GM21515 (cell line): Measurements from ENCODE around the gene LMAN1.

ENCODE experiments used
- ATAC-seq: cut with Tn5 transposase; IDR thresholded peaks from one replicate; pipeline ENCODE4 v1.9.1; 2021; ENCODE audit not compliant: unreplicated experiment

Gene LMAN1

DNA sequence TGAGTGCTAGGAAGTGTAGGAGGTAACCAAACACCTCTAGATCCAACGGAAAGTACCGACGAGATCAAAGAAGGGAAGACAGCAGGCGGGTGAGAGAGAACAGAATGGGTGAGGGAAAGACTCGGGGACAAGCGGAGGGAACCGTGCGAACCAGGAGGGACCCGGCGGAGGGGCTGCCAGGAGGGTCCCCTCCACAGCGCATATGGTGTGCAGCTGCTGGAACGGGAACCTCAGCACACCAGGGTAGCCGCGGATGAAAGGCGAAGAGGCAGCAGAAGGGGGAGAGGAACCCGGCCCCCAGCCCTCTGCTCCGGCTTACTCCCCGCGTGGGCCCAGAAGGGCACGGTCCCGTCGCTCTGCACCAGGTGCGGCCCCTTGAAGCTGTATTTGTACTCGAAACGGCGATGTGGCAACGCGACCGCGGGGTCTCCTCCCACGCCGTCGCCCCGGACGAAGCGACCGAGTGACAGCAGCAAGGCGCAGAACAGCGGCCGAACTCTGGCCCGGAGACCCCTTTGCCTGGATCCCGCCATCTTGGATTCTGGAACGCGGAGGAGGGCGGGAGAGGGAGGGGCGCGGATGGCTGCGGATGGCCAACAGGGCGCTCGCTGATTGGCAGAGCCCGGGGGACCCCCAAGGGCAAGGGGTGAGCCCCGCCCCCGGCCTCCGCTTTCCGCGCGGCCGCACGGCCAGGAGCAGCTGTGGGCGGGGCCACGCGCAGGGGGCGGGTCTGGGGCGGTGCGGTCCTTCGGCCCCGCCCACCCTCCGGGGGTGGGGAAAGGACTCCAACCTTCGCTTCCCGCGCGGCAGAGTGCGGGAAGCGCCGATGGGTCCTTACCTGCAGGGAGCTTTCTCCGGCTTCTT is at the start of gene LMAN1:
LMAN1 (minus strand) TSS at position 554 of the 864 bp plus-strand sequence; CDS start at position 533, 21 bp downstream.
- ATAC-seq: peak; percentile 97

- ATAC-seq: peak; percentile 95
These were observed 43.5 kb upstream of the LMAN1 start for GRCh38 chr18:59402432-59403090.

GRCh38 chr18:59400407-59400806 is 41.3 kb upstream of the LMAN1 start:
- no peak for ATAC-seq

- ATAC-seq: no peak
These were observed 36.4 kb upstream of the LMAN1 start for GRCh38 chr18:59395226-59396175.

GRCh38 chr18:59393381-59393780 is 34.3 kb upstream of the LMAN1 start:
- ATAC-seq: no peak

- no peak for ATAC-seq
These were observed 29.8 kb upstream of the LMAN1 start for GRCh38 chr18:59388817-59389216.

DNA sequence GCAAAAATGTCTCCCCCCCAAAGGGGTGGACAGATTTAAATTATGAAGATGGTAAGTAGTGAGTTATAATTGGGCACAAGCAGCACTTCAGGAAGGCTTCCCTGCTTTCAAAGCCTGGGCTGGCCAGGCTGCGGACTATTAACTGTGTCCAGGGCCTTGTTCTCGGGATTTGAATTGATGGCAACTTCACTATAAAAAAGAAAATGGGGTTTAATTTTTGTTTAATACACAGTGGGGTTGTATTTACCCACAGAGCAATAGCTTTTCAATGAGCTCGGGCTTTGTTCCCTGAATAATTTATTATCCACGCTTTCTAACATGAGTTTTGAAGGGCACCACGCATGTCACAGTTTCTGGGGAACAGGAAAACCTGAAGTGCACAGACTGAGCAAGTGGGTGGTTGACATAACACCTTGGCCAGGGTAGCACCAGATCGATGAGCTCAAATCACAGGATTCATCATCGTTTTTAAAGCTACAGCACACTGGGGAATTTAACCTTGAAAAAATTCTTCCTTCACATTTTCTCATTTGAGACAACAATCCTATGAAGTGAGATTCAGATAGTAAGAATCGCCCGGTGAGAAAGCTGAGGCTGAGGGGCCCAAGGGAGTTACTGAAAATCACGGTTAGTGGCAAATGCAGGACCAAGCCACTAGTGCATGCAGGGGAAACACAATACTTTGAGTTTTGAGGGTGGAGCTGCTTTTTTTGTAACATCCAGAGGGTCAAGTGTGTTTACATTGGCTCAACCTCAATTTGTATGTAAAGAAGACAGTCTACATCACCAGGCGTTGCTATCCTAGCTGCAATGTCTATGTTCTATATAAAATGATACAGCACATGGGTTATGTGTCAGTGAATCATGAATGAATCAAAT is 28.9 kb upstream of the LMAN1 start:
- ATAC-seq: no peak

GRCh38 chr18:59386909-59387686 is 28.0 kb upstream of the LMAN1 start:
- no peak for ATAC-seq

DNA sequence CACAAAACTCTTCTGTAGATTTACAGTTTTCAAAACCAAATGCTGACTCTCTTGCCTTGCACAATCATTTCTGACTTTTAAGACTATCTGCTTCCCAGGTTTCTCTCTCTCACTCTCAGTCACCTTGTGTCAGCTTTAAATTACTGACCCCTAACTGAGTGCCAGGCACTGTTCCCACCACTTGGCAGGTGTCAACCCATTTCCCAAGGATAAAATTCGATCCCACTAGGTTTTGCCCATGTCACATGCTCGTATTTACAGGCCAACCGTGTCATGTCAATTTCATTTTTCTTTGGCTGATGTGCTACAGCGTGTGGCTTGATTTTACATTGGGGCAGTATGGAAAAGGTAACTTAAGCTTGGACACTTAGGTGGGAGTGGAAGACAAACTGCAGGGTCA is 26.1 kb upstream of the LMAN1 start:
- no peak for ATAC-seq

DNA sequence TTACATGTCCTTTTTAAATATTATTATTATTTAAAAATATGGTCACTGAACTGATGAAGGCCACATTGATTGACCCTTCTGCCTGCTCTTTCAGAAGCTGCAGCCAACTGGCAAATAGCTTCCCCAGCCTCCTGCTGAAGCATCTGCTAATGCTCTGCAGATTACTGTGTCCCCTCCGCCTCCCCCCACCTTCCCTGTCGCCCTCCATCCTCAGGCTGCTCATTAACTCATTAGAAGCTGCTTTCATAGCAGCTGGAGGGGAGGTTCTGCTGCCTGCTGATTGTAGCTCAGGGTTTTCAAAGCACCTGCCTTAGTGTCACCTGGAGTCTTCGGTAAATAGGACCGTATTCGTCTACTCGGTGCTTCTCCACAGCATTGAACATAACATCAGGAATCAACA is 24.8 kb upstream of the LMAN1 start:
- ATAC-seq: no peak

DNA sequence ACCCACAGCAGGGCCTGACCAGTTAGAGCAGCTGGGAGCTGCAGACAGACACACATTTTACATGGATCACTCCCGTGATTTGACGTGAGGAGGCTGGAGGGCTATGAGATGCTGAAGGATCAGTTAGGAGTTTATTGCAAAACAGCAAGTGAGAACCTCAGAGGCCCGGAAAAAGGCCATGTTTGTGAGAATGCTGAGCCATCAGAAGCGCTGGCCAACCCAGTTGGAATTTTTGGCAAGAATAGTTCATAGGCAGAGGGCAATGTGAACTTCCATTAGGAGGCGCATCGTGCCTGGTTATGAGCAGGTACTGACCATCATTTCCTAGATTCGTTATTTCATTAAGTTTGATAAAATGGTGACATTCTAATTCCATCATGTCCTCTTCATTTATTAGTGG is 23.3 kb upstream of the LMAN1 start:
- no peak for ATAC-seq

DNA sequence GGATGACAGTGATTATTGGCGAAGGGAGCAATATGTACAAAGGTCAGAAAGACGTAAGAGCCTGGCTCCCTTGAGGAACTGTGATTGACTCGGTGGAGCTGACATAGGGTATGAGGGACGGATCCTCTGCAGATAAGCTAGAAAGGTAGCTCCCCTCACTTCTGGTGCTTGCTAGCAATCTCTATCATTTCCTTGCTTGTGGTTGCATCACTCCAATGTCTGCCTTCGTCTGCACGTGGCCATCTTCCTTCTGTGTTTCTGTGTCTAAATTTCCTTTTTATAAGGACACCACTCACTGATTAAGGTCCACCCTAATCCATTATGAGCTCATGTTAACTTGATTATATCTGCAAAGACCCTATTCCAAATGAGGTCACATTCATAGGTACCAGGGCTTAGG is 22.9 kb upstream of the LMAN1 start:
- ATAC-seq: no peak

- no peak for ATAC-seq
These were observed 21.6 kb upstream of the LMAN1 start for GRCh38 chr18:59380706-59381105.

GRCh38 chr18:59379772-59380522 is 20.9 kb upstream of the LMAN1 start:
- ATAC-seq: no peak

- ATAC-seq: no peak
These were observed 18.7 kb upstream of the LMAN1 start for GRCh38 chr18:59377613-59378337.

DNA sequence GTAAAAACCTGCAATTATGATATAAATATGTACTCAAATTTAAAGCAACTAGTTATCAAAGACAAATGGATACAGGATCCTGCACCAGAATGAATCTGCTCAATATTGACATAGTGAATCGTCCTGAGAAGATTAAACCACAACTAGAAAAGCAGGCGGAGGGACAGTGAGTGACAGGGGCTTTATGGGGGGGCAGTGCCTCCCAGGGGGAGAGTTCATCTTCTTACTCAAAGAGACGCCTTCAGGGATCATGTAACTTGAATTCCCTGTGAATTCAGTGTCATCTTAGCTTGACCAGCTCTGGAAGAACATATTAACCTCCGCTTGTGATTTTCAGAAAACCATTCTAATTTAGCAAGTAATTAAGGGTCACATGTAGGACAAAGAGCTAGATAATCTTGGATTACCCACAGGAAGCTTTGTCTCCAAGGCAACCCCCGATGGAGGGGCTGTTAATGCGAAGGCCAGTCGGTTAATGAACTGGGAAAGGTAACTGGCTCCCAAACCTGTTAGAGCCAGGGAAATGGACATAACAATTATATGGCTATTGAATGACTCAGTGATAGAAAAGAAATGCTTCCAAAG is 17.4 kb upstream of the LMAN1 start:
- ATAC-seq: no peak

DNA sequence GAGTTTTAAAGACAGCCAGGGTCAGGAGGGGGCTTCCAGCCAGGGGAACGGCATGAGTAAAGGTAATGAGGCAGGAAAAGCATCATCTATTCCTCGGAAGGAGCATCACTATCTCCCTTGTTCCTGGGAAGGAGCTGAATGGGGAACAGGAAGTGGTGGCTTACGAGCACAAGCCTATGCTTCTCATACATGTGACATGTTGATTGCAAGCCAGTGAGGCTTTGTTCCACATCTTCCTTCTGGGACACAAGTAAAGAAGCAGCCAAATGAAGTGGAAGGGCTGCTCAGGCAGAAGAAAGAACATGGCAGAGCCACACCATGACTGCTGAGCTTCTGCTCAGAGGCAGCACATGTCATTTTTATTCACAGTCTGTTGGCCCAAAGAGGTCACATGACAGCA is 15.1 kb upstream of the LMAN1 start:
- ATAC-seq: no peak

- ATAC-seq: no peak
These were observed 13.9 kb upstream of the LMAN1 start for GRCh38 chr18:59372975-59373374.
